Tibial nerve (tissue), 4 donors: ENCODE measurements around the gene KIF26A. TPM values are rescaled to one million over a fixed set of nuclear protein-coding genes. Genes with fewer than 3 reads are reported as not detected.

ENCODE experiments used
- DNase-seq, 2 donors: peaks; one replicate each; pipeline ENCODE4 v3.0.0-alpha.2; 2019; ENCODE audit warnings: low spot score in 2 of 2
- H3K27ac ChIP-seq, 4 donors: fragments of 200-600 bp; sonication (generic) in 3 of 4; one replicate each; pipeline ENCODE4 v1.5.1; 2017 to 2019; ENCODE audit warnings: mild to moderate bottlenecking in 1 of 4
- H3K27me3 ChIP-seq, 2 donors: fragments of 200-600 bp; sonication (generic) in 1 of 2; one replicate each; pipeline versions ENCODE4 v1.5.1 to v1.6.0; 2017 to 2019
- H3K36me3 ChIP-seq, 3 donors: fragments of 200-600 bp; sonication (generic); one replicate each; pipeline ENCODE4 v1.5.1; 2018 to 2019
- H3K4me1 ChIP-seq, 4 donors: fragments of 200-600 bp; sonication (generic) in 3 of 4; one replicate each; pipeline ENCODE4 v1.5.1; 2017 to 2019
- H3K4me3 ChIP-seq, 4 donors: fragments of 200-600 bp; sonication (generic) in 3 of 4; one replicate each; pipeline ENCODE4 v1.5.1; 2017 to 2019; ENCODE audit warnings: mild to moderate bottlenecking in 1 of 4, moderate library complexity in 1 of 4
- H3K9me3 ChIP-seq, 4 donors: fragments of 200-600 bp; sonication (generic) in 3 of 4; one replicate each; pipeline ENCODE4 v1.5.1; 2017 to 2019
- CTCF ChIP-seq, 5 experiments: fragments of 200-600 bp in 3 of 5; fragments of 450-650 bp in 2 of 5; sonication (generic) in 3 of 5; IDR thresholded peaks; one replicate each; pipeline ENCODE4 v1.5.1; 2016 to 2019; ENCODE audit warnings: antibody characterized with exemption in 5 of 5, mild to moderate bottlenecking in 3 of 5, moderate library complexity in 2 of 5
- EP300 ChIP-seq, 2 donors: sonication (generic); formaldehyde crosslinking; IDR thresholded peaks; one replicate each; pipeline ENCODE4 v1.6.1; 2017; ENCODE audit warnings: antibody characterized with exemption in 2 of 2, mild to moderate bottlenecking in 1 of 2
- POLR2A ChIP-seq, 2 donors: fragments of 450-650 bp; IDR thresholded peaks; one replicate each; pipeline ENCODE4 v1.6.1; 2017; ENCODE audit warnings: antibody characterized with exemption in 2 of 2, mild to moderate bottlenecking in 2 of 2, moderate library complexity in 2 of 2
- WGBS, 2 donors: methylation state at CpG; one replicate each; pipeline ENCODE4 v1.1.5; 2018; 5-methylcytosine and 5-hydroxymethylcytosine counted together
- total RNA-seq, 4 donors: library from RNA; depleted of rRNA; stranded (reverse); fragments of >200 nt; gene quantifications; one replicate each; pipeline ENCODE4 v1.1.0, GENCODE V29; 2016

Gene KIF26A
- total RNA-seq, 4 donors from 2014 or later = 2.6 to 4.2 (median 3.3) TPM

- Histone ChIP-seq H3K4me3 (no peak overlapping the region), H3K4me1 (peaks cover 0 to 7% (median 0%) of the 10 kb centered on the region in 4 donors), H3K9me3 (peaks cover 0 to 5% (median 0%) of the 10 kb centered on the region in 4 donors), H3K27me3 (peaks cover 0 to 46% of the 10 kb centered on the region in 2 donors), H3K36me3 (no peaks in the 10 kb centered on the region), H3K27ac (no peak overlapping the region)
- DNase-seq = no peak
- WGBS, 2 donors = 80 to 84% methylated on average over 16 to 22 of the region's 22 CpGs
- TF ChIP-seq EP300 (IDR thresholded peaks at IDR 0.05) = no peak
- TF ChIP-seq CTCF (IDR thresholded peaks at IDR 0.05) = no peak
- no peak for TF ChIP-seq POLR2A (IDR thresholded peaks at IDR 0.05)
Measured at GRCh38 chr14:104218361-104219180, 80.2 kb downstream of the KIF26A start.

- 38 to 45% methylated on average over 15 to 20 of the region's 22 CpGs for WGBS, 2 donors
- no peak for DNase-seq
- H3K4me1 ChIP-seq = peaks cover 0 to 14% (median 0%) of the 10 kb centered on the region in 4 donors
- no peak for TF ChIP-seq POLR2A (IDR thresholded peaks at IDR 0.05)
- TF ChIP-seq EP300 (IDR thresholded peaks at IDR 0.05) = no peak
- TF ChIP-seq CTCF (IDR thresholded peaks at IDR 0.05) = no peak
- no peak overlapping the region for H3K4me3 ChIP-seq
- H3K27ac ChIP-seq = no peak overlapping the region
- H3K9me3 ChIP-seq = no peaks in the 10 kb centered on the region
- H3K36me3 ChIP-seq = no peaks in the 10 kb centered on the region
- peaks cover 0 to 55% of the 10 kb centered on the region in 2 donors for H3K27me3 ChIP-seq
Measured at GRCh38 chr14:104219731-104220214, 81.4 kb downstream of the KIF26A start.

GRCh38 chr14:104220215-104221070 lies 82.1 kb downstream of the KIF26A start:
- H3K4me3 ChIP-seq = no peak overlapping the region
- no peaks in the 10 kb centered on the region for H3K36me3 ChIP-seq
- peaks cover 0 to 57% of the 10 kb centered on the region in 2 donors for H3K27me3 ChIP-seq
- WGBS, 2 donors = 39 to 48% methylated on average over 25 to 40 of the region's 40 CpGs
- no peaks in the 10 kb centered on the region for H3K9me3 ChIP-seq
- no peak overlapping the region for H3K27ac ChIP-seq
- TF ChIP-seq EP300 (IDR thresholded peaks at IDR 0.05) = no peak
- TF ChIP-seq CTCF (IDR thresholded peaks at IDR 0.05) = no peak
- TF ChIP-seq POLR2A (IDR thresholded peaks at IDR 0.05) = no peak
- no peak for DNase-seq
- H3K4me1 ChIP-seq = peaks cover 0 to 14% (median 0%) of the 10 kb centered on the region in 4 donors

GRCh38 chr14:104221071-104221625 lies 82.8 kb downstream of the KIF26A start:
- Histone ChIP-seq H3K27me3 (peaks cover 0 to 57% of the 10 kb centered on the region in 2 donors), H3K4me1 (peaks cover 0 to 14% (median 0%) of the 10 kb centered on the region in 4 donors), H3K4me3 (no peak overlapping the region), H3K27ac (no peak overlapping the region), H3K36me3 (no peaks in the 10 kb centered on the region), H3K9me3 (peaks cover 0 to under 1% (median 0%) of the 10 kb centered on the region in 4 donors)
- DNase-seq = no peak
- TF ChIP-seq POLR2A (IDR thresholded peaks at IDR 0.05) (no peak), CTCF (IDR thresholded peaks at IDR 0.05) (no peak), EP300 (IDR thresholded peaks at IDR 0.05) (no peak)
- WGBS, 2 donors = 47 to 52% methylated on average over 13 to 14 of the region's 14 CpGs
